IPS DF 19.7 (cell line): ENCODE data around the gene STX3.
"Not testable (repeated sequence)": the region's sequence is repeated elsewhere in the genome, so short reads cannot be mapped to it uniquely, and the experiment has no call there.

Experiments used
- DNase-seq: peaks from one replicate; pipeline ENCODE4 v3.0.0-alpha.2; 2013; ENCODE audit warnings: low read depth, low spot score

The STX3 gene

GRCh38 chr11:59841514-59841913, 86.3 kb downstream of the STX3 start:
- DNase-seq, result no peak

DNA sequence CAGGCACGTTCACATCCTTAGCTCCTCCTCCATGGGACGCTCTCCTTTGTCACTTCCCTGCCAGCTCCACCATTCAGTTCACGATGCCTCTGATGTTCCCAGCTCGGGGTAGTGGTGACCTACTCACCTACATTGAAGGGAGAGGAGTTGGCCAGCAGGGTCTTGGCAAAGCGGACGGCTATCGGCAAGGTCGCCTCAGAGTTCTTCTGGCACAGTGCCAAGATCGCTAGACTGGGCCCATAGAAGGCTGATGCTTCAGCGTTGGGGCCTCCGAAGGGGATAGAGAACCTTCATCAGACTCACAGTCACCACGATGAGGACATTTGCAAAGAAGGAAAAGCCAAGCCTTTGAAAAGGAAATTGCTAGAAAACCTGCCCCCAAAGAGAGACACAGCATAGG, 87.1 kb downstream of the STX3 start:
- no peak for DNase-seq

- no peak for DNase-seq
Observed at GRCh38 chr11:59845399-59845798, 90.2 kb downstream of the STX3 start, which contains the start of gene CBLIF. TSS of gene CBLIF (minus strand) at chr11:59845499. CDS start at chr11:59845453, 46 bp downstream.

GRCh38 chr11:59846556-59846955, 91.4 kb downstream of the STX3 start:
- no peak for DNase-seq

DNA sequence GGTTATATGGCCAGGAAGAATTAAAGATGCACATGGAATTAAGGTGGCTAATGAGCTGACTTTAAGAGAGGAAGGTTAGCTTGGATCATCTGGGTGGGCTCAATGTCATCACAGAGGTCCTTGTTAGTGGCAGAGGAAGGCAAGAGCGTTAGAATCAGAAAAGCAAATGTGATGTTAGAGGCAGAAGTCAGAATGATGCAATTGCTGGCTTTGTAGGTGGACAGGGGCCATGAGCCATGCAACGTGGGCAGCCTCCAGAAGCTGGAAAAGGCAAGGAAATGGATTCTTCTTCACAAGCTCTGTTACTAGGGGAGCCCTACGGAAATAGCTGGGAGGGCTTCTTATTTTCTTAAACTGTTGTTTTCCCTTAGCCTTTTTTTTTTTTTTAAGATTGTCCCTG, 92.5 kb downstream of the STX3 start:
- no peak for DNase-seq

- not testable (repeated sequence) for DNase-seq
Observed at GRCh38 chr11:59848439-59848838, 93.3 kb downstream of the STX3 start.

- no peak for DNase-seq
Observed at GRCh38 chr11:59849129-59849528, 94.0 kb downstream of the STX3 start.

DNA sequence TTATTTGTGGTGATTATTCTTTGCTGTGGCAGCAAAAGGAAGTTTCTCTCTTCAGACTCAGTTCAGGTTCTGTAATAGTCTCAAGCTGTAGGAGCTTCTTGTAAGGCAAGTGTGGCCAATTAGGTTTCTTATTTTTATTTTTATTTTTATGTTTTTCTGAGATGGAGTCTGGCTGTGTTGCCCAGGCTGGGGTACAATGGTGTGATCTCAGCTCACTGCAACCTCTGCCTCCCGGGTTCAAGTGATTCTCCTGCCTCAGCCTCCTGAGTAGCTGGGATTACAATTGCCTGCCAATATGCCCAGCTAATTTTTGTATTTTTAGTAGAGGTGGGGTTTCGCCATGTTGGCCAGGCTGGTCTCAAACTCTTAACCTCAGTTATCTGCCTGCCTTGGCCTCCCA, 94.4 kb downstream of the STX3 start:
- not testable (repeated sequence) for DNase-seq

DNA sequence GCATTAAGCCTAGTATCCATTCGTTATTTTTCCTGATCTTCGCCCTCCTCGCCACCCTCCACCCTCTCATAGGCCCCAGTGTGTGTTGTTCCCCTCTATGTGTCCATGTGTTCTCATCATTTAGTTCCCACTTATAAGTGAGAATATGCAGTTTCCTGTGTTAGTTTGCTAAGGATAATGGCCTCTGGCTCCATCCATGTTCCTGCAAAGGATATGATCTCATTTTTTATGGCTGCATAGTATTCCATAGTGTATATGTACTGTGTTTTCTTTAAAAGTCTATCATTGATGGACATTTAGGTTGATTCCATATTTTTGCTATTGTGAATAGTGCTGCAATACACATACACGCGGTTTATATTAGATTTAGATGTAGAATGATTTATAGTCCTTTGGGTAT, 96.2 kb downstream of the STX3 start:
- not testable (repeated sequence) for DNase-seq

DNA sequence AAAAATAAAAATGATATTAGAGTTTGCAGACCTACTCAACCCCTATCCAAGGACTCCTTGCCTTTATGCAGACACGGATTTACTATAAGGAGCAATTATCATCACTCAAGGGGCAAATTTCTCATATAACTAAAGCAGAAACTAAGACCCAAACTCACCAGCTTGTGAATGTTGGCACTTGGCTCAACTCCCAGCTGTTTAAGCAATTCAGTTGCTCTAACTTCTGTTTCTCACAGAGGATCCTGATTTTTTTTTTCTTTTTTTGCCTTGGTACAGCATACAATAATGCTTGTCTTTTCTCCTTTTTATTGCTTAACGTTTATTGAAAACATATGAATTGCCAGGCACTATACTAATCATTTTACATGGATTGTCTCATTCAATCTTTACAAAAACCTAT, 99.7 kb downstream of the STX3 start:
- DNase-seq, result no peak
